ENCODE data around the gene VEZT.
"Not testable (repeated sequence)": the region's sequence is repeated elsewhere in the genome, so short reads cannot be mapped to it uniquely, and the experiment has no call there.

DNA sequence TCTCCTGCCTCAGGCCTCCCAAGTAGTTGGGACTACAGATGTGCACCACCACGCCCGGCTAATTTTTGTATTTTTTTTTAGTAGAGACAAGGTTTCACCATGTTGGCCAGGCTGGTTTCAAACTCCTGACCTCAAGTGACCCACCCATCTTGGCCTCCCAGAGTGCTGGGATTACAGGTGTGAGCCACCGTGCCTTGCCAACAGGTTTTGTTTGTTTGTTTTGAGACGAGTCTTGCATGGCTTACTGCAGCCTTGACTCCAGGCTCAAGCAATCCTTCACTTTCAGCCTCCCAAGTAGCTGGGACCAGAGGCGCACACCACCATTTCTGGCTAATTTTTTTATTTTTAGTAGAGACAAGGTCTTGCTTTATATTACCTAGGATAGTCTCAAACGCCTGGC lies 23.5 kb downstream of the VEZT start:
- TF ChIP-seq POLR2AphosphoS5, EP300 (IDR thresholded peaks at IDR 0.05): not testable (repeated sequence)

All from esophagus muscularis mucosa (tissue), 3 donors.